ENCODE data around the gene SLC35G4.
"Not testable (repeated sequence)": the region's sequence is repeated elsewhere in the genome, so short reads cannot be mapped to it uniquely, and the experiment has no call there.

DNA sequence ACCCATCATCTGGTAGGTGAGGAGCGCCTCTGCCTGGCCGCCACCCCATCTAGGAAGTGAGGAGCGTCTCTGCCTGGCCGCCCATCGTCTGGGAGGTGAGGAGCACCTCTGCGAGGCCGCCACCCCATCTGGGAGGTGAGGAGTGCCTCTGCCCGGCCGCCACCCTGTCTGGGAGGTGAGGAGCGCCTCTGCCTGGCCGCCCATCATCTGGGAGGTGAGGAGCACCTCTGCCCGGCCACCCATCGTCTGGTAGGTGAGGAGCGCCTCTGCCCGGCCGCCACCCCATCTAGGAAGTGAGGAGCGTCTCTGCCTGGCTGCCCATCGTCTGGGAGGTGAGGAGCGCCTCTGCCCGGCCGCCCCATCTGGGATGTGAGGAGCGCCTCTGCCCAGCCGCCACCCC, 4.2 kb downstream of the SLC35G4 start:
- TF ChIP-seq, protein P1, sequence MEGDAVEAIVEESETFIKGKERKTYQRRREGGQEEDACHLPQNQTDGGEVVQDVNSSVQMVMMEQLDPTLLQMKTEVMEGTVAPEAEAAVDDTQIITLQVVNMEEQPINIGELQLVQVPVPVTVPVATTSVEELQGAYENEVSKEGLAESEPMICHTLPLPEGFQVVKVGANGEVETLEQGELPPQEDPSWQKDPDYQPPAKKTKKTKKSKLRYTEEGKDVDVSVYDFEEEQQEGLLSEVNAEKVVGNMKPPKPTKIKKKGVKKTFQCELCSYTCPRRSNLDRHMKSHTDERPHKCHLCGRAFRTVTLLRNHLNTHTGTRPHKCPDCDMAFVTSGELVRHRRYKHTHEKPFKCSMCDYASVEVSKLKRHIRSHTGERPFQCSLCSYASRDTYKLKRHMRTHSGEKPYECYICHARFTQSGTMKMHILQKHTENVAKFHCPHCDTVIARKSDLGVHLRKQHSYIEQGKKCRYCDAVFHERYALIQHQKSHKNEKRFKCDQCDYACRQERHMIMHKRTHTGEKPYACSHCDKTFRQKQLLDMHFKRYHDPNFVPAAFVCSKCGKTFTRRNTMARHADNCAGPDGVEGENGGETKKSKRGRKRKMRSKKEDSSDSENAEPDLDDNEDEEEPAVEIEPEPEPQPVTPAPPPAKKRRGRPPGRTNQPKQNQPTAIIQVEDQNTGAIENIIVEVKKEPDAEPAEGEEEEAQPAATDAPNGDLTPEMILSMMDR (IDR thresholded peaks at IDR 0.05), result not testable (repeated sequence)
- TF ChIP-seq POLR2A (IDR thresholded peaks at IDR 0.05), result not testable (repeated sequence)

All from thyroid gland (tissue), 4 donors.